Glutamatergic neuron (in vitro differentiated cells): ENCODE data around the gene PRKG1. TPM values are rescaled to one million over a fixed set of nuclear protein-coding genes. Genes with fewer than 3 reads are reported as not detected.

Experiments
- DNase-seq: peaks from one replicate; pipeline ENCODE4 v3.0.0; 2022
- H3K27ac Mint-ChIP-seq: one replicate; pipeline ENCODE4 v1.8.0; 2020; ENCODE audit warnings: mild to moderate bottlenecking, mixed read lengths, inconsistent platforms; ENCODE audit not compliant: unreplicated experiment
- H3K27me3 Mint-ChIP-seq: one replicate; pipeline ENCODE4 v1.8.0; 2020; ENCODE audit warnings: mild to moderate bottlenecking, moderate library complexity, mixed read lengths, inconsistent platforms; ENCODE audit not compliant: unreplicated experiment
- H3K36me3 Mint-ChIP-seq: one replicate; pipeline ENCODE4 v1.8.0; 2020; ENCODE audit warnings: mild to moderate bottlenecking, mixed read lengths, inconsistent platforms; ENCODE audit not compliant: unreplicated experiment
- H3K4me1 Mint-ChIP-seq: one replicate; pipeline ENCODE4 v1.8.0; 2020; ENCODE audit warnings: mild to moderate bottlenecking, low read depth, mixed read lengths, inconsistent platforms; ENCODE audit not compliant: unreplicated experiment
- H3K4me3 Mint-ChIP-seq: one replicate; pipeline ENCODE4 v1.8.0; 2020; ENCODE audit warnings: mild to moderate bottlenecking, mixed read lengths, inconsistent platforms; ENCODE audit not compliant: unreplicated experiment
- H3K9me3 Mint-ChIP-seq: one replicate; pipeline ENCODE4 v1.8.0; 2020; ENCODE audit warnings: mild to moderate bottlenecking, moderate library complexity, mixed read lengths, inconsistent platforms; ENCODE audit not compliant: unreplicated experiment
- CTCF ChIP-seq: fragments of 200-600 bp; sonication (generic); IDR thresholded peaks from one replicate; pipeline ENCODE4 v1.5.0; 2021; ENCODE audit not compliant: partially characterized antibody, unreplicated experiment
- total RNA-seq: library from RNA; stranded (reverse); fragmentation: NEBNext Ultra II Directional; extraction: Animal tissue kit (Norgen Biotek cat#: 25700); gene quantifications from one replicate; pipeline ENCODE4 v1.2.1, GENCODE V29; 2021; ENCODE audit not compliant: unreplicated experiment

Gene PRKG1
- total RNA-seq, 1 donor from 2014 or later = 52.7 TPM

DNA sequence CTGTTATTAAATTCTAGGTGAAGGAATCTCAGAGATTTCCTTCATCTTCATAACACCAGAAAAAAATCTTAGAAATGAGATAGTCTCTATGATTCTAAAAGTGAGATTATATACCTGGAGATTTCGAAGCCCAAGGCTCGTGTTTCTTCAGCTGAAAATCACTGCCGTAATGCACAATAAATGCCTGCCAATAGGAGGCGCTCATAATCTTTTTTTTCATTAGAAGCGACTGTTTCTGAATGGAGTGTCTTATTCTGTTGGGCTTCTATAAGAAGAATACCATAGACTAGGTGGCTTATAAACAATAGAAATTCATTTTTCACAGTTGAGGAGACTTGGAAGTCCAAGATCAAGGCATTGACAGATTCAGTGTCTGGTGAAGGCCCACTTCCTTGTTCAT is 294.7 kb downstream of the PRKG1 start:
- TF ChIP-seq CTCF = peak; percentile 52
- Mint-ChIP-seq H3K4me1 (peaks cover 1% of the 10 kb centered on the region), H3K27me3 (no peaks in the 10 kb centered on the region), H3K9me3 (peaks cover 2% of the 10 kb centered on the region), H3K36me3 (no peaks in the 10 kb centered on the region), H3K27ac (no peak overlapping the region), H3K4me3 (no peak overlapping the region)
- no peak for DNase-seq

DNA sequence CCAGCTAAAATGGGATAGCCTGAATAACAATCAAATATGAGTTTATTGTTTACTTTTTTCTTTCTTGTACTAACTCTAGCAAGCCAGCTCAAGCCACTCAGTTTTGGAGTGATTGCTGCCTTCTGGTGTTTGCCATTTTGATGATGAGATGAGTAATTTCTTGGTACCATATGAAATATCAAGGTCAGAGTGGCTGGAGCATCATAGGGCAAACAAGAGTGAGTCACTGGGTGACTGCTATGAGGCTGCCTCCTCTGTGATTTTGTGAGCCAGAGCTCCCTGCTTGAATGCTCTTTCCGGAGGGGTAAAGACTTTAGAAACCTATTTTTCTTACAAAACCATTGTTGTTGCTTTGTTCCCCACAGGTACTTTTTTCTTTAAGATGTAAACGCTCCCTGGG is 295.6 kb downstream of the PRKG1 start:
- no peak overlapping the region for H3K27ac Mint-ChIP-seq
- H3K9me3 Mint-ChIP-seq = peaks cover 2% of the 10 kb centered on the region
- peaks cover 1% of the 10 kb centered on the region for H3K4me1 Mint-ChIP-seq
- no peaks in the 10 kb centered on the region for H3K27me3 Mint-ChIP-seq
- no peak for TF ChIP-seq CTCF
- H3K4me3 Mint-ChIP-seq = no peak overlapping the region
- DNase-seq = no peak
- no peaks in the 10 kb centered on the region for H3K36me3 Mint-ChIP-seq

- Mint-ChIP-seq H3K27ac (no peak overlapping the region), H3K4me3 (no peak overlapping the region), H3K27me3 (no peaks in the 10 kb centered on the region), H3K9me3 (peaks cover 2% of the 10 kb centered on the region), H3K4me1 (peaks cover 1% of the 10 kb centered on the region), H3K36me3 (no peaks in the 10 kb centered on the region)
- TF ChIP-seq CTCF = no peak
- no peak for DNase-seq
Observed at GRCh38 chr10:51371743-51372142, 297.5 kb downstream of the PRKG1 start.

- H3K27me3 Mint-ChIP-seq = peaks cover 5% of the 10 kb centered on the region
- peaks cover 2% of the 10 kb centered on the region for H3K9me3 Mint-ChIP-seq
- no peak overlapping the region for H3K4me3 Mint-ChIP-seq
- H3K36me3 Mint-ChIP-seq = no peaks in the 10 kb centered on the region
- H3K27ac Mint-ChIP-seq = no peak overlapping the region
- no peak for TF ChIP-seq CTCF
- no peaks in the 10 kb centered on the region for H3K4me1 Mint-ChIP-seq
- no peak for DNase-seq
Observed at GRCh38 chr10:51375790-51376189, 301.5 kb downstream of the PRKG1 start.

- TF ChIP-seq CTCF = no peak
- no peak overlapping the region for H3K27ac Mint-ChIP-seq
- H3K4me3 Mint-ChIP-seq = no peak overlapping the region
- no peak for DNase-seq
- peaks cover 5% of the 10 kb centered on the region for H3K27me3 Mint-ChIP-seq
- H3K36me3 Mint-ChIP-seq = no peaks in the 10 kb centered on the region
- H3K4me1 Mint-ChIP-seq = no peaks in the 10 kb centered on the region
- H3K9me3 Mint-ChIP-seq = no peaks in the 10 kb centered on the region
Observed at GRCh38 chr10:51377070-51377931, 303.0 kb downstream of the PRKG1 start.
